SK-N-SH (cell line): ENCODE results near the gene POMC. TPM values are rescaled to one million over a fixed set of nuclear protein-coding genes. Genes with fewer than 3 reads are reported as not detected.
"Not testable (repeated sequence)": the region's sequence is repeated elsewhere in the genome, so short reads cannot be mapped to it uniquely, and the experiment has no call there.

Experiments used
- CTCF ChIA-PET: fragments of 300-600, 350-600 bp; formaldehyde crosslinking; extraction: SDS; loops from one replicate; lab custom pipeline; 2021; lab: Yijun Ruan, JAX
- POLR2A ChIA-PET: fragments of 350-600 bp; sonication (Branson Sonifier 250); formaldehyde crosslinking; extraction: SDS; loops from one replicate; lab custom pipeline; 2020; ENCODE audit warnings: antibody characterized with exemption, inconsistent platforms; lab: Yijun Ruan, JAX
- DNase-seq: peaks from one replicate; pipeline ENCODE4 v3.0.0; 2012
- H2AFZ ChIP-seq: fragments of 200-600 bp; sonication (generic); 2 replicates; pipeline ENCODE4 v1.8.1; 2016; ENCODE audit warnings: antibody characterized with exemption, mild to moderate bottlenecking, low read depth
- H3F3A ChIP-seq: fragments of 200-600 bp; sonication (generic); replicated peaks from 2 replicates; pipeline ENCODE3; 2016; ENCODE audit warnings: antibody characterized with exemption, mild to moderate bottlenecking; ENCODE audit not compliant: insufficient read depth
- H3K27ac ChIP-seq, 2 experiments: fragments of 200-500 bp in 1 of 2; fragments of 200-600 bp in 1 of 2; sonication (Bioruptor generic) in 1 of 2; sonication (generic), shearing (Covaris generic) in 1 of 2; 2 replicates each; pipeline versions ENCODE4 v1.5.1 to v1.6.1; 2014 to 2016; ENCODE audit warnings: low read depth in 2 of 2, inconsistent platforms in 1 of 2, low read length in 1 of 2, mild to moderate bottlenecking in 1 of 2, mixed read lengths in 1 of 2
- H3K27me3 ChIP-seq: fragments of 200-600 bp; sonication (generic), shearing (Covaris generic); 2 replicates; pipeline ENCODE4 v1.6.1; 2016; ENCODE audit warnings: mixed run types; ENCODE audit not compliant: insufficient read depth
- H3K36me3 ChIP-seq, 2 experiments: fragments of 200-500 bp in 1 of 2; fragments of 200-600 bp in 1 of 2; sonication (Bioruptor generic) in 1 of 2; sonication (generic) in 1 of 2; replicated peaks in 1 of 2; 2 replicates each; pipeline versions ENCODE3 to v1.5.1; 2014 to 2016; ENCODE audit warnings: low read length in 1 of 2, mild to moderate bottlenecking in 1 of 2; ENCODE audit not compliant: insufficient read depth in 2 of 2, control insufficient read depth in 1 of 2
- H3K4me1 ChIP-seq, 2 experiments: fragments of 200-500 bp in 1 of 2; fragments of 200-600 bp in 1 of 2; sonication (Bioruptor generic) in 1 of 2; sonication (generic), shearing (Covaris generic) in 1 of 2; 2 replicates each; pipeline versions ENCODE4 v1.5.1 to v1.6.1; 2014 to 2016; ENCODE audit warnings: low read depth in 1 of 2, low read length in 1 of 2, mixed run types in 1 of 2; ENCODE audit not compliant: insufficient read depth in 2 of 2, control insufficient read depth in 1 of 2
- H3K4me2 ChIP-seq: fragments of 200-600 bp; sonication (generic), shearing (Covaris generic); 2 replicates; pipeline ENCODE4 v1.6.1; 2017; ENCODE audit warnings: mixed run types
- H3K4me3 ChIP-seq, 2 experiments: fragments of 200-500 bp in 1 of 2; fragments of 200-600 bp in 1 of 2; sonication (Bioruptor generic) in 1 of 2; sonication (generic), shearing (Covaris generic) in 1 of 2; 2 replicates each; pipeline versions ENCODE4 v1.5.1 to v1.8.1; 2014 to 2016; ENCODE audit warnings: low read depth in 2 of 2, inconsistent platforms in 1 of 2, low read length in 1 of 2, mild to moderate bottlenecking in 1 of 2, mixed read lengths in 1 of 2, moderate library complexity in 1 of 2
- H3K79me2 ChIP-seq: fragments of 200-600 bp; sonication (generic); 2 replicates; pipeline ENCODE4 v1.8.1; 2017; ENCODE audit warnings: mild to moderate bottlenecking; ENCODE audit not compliant: insufficient read depth
- H3K9ac ChIP-seq: fragments of 200-600 bp; sonication (generic); 2 replicates; pipeline ENCODE4 v1.6.1; 2017; ENCODE audit warnings: mixed run types
- H3K9me2 ChIP-seq: fragments of 200-600 bp; sonication (generic); 2 replicates; pipeline ENCODE4 v1.6.1; 2017; ENCODE audit warnings: mixed run types
- H3K9me3 ChIP-seq: fragments of 200-600 bp; sonication (generic); 2 replicates; pipeline ENCODE4 v1.6.1; 2017; ENCODE audit warnings: mixed run types, mild to moderate bottlenecking, moderate library complexity
- H4K20me1 ChIP-seq: fragments of 200-600 bp; sonication (generic); 2 replicates; pipeline ENCODE4 v1.6.1; 2017; ENCODE audit warnings: mild to moderate bottlenecking, mixed run types; ENCODE audit not compliant: insufficient read depth
- CTCF ChIP-seq: fragments of 200-600 bp; sonication (generic); IDR thresholded peaks from 2 replicates; pipeline ENCODE4 v1.6.1; 2017; ENCODE audit warnings: antibody characterized with exemption, mild to moderate bottlenecking, moderate library complexity
- FOXJ3 ChIP-seq: sonication (generic); formaldehyde crosslinking; IDR thresholded peaks from 2 replicates; pipeline ENCODE4 v1.5.1; 2020; ENCODE audit warnings: mild to moderate bottlenecking, missing genetic modification reagents
- MAX ChIP-seq: IDR thresholded peaks from 2 replicates; pipeline ENCODE4 v1.4.0; 2012; ENCODE audit warnings: low read depth
- NRF1 ChIP-seq: IDR thresholded peaks from 2 replicates; pipeline ENCODE4 v1.6.1; 2012; ENCODE audit warnings: low read depth, mild to moderate bottlenecking, low read length
- RFX5 ChIP-seq: IDR thresholded peaks from 2 replicates; pipeline ENCODE4 v1.6.1; 2012; ENCODE audit warnings: mild to moderate bottlenecking, improper control_type of control experiment, low read length
- SIN3A ChIP-seq: IDR thresholded peaks from 2 replicates; pipeline ENCODE4 v1.6.1; 2012; ENCODE audit warnings: low read depth, mild to moderate bottlenecking, low read length, moderate library complexity, borderline replicate concordance
- SMC3 ChIP-seq: IDR thresholded peaks from 2 replicates; pipeline ENCODE4 v1.6.1; 2012; ENCODE audit warnings: low read depth, low read length, improper control_type of control experiment
- WGBS: methylation state at CpG from one replicate; pipeline ENCODE4 v1.1.6; 2017; ENCODE audit warnings: low lambda C conversion rate; 5-methylcytosine and 5-hydroxymethylcytosine counted together
- polyA plus RNA-seq, 3 experiments: library from polyadenylated mRNA; depleted of rRNA; stranded (reverse); fragments of >200 nt; gene quantifications; 2 replicates each; pipeline ENCODE4 v1.2.3, GENCODE V29; 2012
- TF ChIP-seq, protein P1 (sequence below): IDR thresholded peaks from 2 replicates; pipeline ENCODE4 v1.4.0; 2012; ENCODE audit warnings: low read depth, borderline replicate concordance

The POMC gene
- polyA plus RNA-seq, 1 of the 3 experiments (the other 2 are of a cell fraction), result not detected

GRCh38 chr2:25141120-25141519 lies 27.3 kb downstream of the POMC start (continued):
- TF ChIP-seq, protein P1, sequence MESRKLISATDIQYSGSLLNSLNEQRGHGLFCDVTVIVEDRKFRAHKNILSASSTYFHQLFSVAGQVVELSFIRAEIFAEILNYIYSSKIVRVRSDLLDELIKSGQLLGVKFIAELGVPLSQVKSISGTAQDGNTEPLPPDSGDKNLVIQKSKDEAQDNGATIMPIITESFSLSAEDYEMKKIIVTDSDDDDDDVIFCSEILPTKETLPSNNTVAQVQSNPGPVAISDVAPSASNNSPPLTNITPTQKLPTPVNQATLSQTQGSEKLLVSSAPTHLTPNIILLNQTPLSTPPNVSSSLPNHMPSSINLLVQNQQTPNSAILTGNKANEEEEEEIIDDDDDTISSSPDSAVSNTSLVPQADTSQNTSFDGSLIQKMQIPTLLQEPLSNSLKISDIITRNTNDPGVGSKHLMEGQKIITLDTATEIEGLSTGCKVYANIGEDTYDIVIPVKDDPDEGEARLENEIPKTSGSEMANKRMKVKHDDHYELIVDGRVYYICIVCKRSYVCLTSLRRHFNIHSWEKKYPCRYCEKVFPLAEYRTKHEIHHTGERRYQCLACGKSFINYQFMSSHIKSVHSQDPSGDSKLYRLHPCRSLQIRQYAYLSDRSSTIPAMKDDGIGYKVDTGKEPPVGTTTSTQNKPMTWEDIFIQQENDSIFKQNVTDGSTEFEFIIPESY, result no peak
- TF ChIP-seq SMC3 (no peak), RFX5 (no peak)

GRCh38 chr2:25140535-25140934 lies 27.8 kb downstream of the POMC start:
- not testable (repeated sequence) for H3K27ac ChIP-seq, H3K9me2 ChIP-seq, H3K79me2 ChIP-seq, DNase-seq, H2AFZ ChIP-seq, H3K27me3 ChIP-seq, H3K4me1 ChIP-seq, H3K4me3 ChIP-seq, H4K20me1 ChIP-seq, H3K9me3 ChIP-seq, H3K36me3 ChIP-seq, H3K4me2 ChIP-seq, H3F3A ChIP-seq, H3K9ac ChIP-seq
- ChIA-PET CTCF (interaction anchor here (0.7 to 27.1 kb wide), 5 partner anchors 11 to 1088 kb away, joined by 3 to 519 read pairs (median 19); no protein-coding TSS in a partner anchor), POLR2A (interaction anchor here (1.2 kb wide), 1 partner anchor 19 kb away, joined by 3 read pairs; no protein-coding TSS in a partner anchor)
- WGBS, result 88% methylated on average over 4 of the region's 4 CpGs

- H3K36me3 ChIP-seq, result peaks cover 0 to 2% of the 10 kb centered on the region in 2 experiments
- H3K9me3 ChIP-seq, result no peaks in the 10 kb centered on the region
- CTCF ChIA-PET, result interaction anchor here (2.1 to 27.1 kb wide), 2 partner anchors 64 to 157 kb away, joined by 10 to 519 read pairs; no protein-coding TSS in a partner anchor
- no peaks in the 10 kb centered on the region for H3K79me2 ChIP-seq
- peaks cover under 1% of the 10 kb centered on the region for H3F3A ChIP-seq
- no peak overlapping the region for H3K4me2 ChIP-seq
- no peaks in the 10 kb centered on the region for H3K27me3 ChIP-seq
- TF ChIP-seq MAX (no peak), NRF1 (no peak), CTCF (no peak), FOXJ3 (CRISPR knock-in tag) (no peak), SIN3A (no peak)
- POLR2A ChIA-PET, result no interaction called here
- peaks cover 0 to 3% of the 10 kb centered on the region in 2 experiments; a peak in 1 of 4 replicates for H3K4me1 ChIP-seq
- no peak overlapping the region for H3K9ac ChIP-seq
- no peak overlapping the region for H2AFZ ChIP-seq
- WGBS, result 92% methylated on average over 13 of the region's 13 CpGs
- H3K4me3 ChIP-seq, result no peak overlapping the region
- no peaks in the 10 kb centered on the region for H4K20me1 ChIP-seq
- DNase-seq, result no peak
- H3K27ac ChIP-seq, result no peak overlapping the region
- no peaks in the 10 kb centered on the region for H3K9me2 ChIP-seq
Measured at GRCh38 chr2:25132693-25133092, 35.7 kb downstream of the POMC start.
